Measurements from ENCODE around the gene BSN. TPM values are rescaled to one million over a fixed set of nuclear protein-coding genes. Genes with fewer than 3 reads are reported as not detected.

The BSN gene
- total RNA-seq, 1 experiment from 2014 or later = 0.87 TPM

DNA sequence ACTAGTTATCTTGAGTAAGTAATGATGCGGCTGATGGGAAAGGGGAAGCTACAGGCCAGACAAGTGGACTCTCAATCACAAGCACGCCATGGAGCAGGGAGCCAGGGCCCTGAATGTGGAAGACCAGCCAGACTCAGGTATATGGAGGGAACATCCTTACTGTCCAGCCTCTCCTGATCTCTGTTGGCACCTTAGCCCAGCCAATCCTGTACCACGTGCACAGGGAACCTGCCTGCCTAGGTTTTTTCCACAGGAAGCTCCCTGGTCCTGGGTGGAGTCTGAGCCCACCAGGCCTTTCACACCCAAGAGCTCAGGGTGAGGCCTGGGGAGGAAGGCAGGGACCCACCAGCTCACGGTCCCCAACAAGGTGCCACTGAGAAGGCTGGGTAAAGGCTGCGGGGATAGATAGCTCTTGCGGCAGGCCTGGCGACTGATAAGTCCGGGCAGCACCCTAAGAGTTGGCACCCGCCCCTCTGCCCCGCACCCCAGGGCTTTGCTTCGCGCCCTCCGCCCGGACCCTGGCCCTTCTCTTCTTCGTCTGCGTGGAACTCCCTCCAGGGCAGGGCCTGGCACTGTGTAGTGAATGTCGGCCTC is 118.9 kb downstream of the BSN start:
- TSS peak; percentile 75 for BruUV-seq (replicated peaks)
- Histone ChIP-seq H3K4me3 (ENCODE audit: low read depth in 2 of 2, low read length in 2 of 2) (peak overlapping the region; percentile 54 to 85), H3K4me1 (ENCODE audit: control insufficient read depth, insufficient read depth, low read length) (peaks cover 11% of the 10 kb centered on the region), H3K27me3 (ENCODE audit: control insufficient read depth, insufficient read depth, low read length) (no peaks in the 10 kb centered on the region), H3K36me3 (ENCODE audit: control insufficient read depth, insufficient read depth, low read length) (peaks cover 4% of the 10 kb centered on the region), H3K9me3 (ENCODE audit: control insufficient read depth, insufficient read depth, low read depth, low read length) (no peaks in the 10 kb centered on the region), H3K27ac (ENCODE audit: low read length) (peak overlapping the region; percentile 94)
- CTCF ChIA-PET = interaction anchor here (3.2 kb wide), 1 partner anchor 133 kb away, joined by 30 read pairs; no protein-coding TSS in a partner anchor
- POLR2A ChIA-PET = no interaction called here
- in situ Hi-C loops (cut with HindIII; ENCODE audit: low pct_unique_long_range_greater_than_20kb, low sequenced_read_pairs) = no loop called here
- intact Hi-C loops (cut with micrococcal nuclease; ENCODE audit: unreplicated experiment) = no loop called here
- DNase-seq (ENCODE audit: low read depth, low spot score) (no peak), ATAC-seq (peak; percentile 9)
- TF ChIP-seq TCF7L2 (IDR thresholded peaks at IDR 0.05; ENCODE audit: low read depth, low read length) (no peak), POLR2AphosphoS5 (IDR thresholded peaks at IDR 0.05; ENCODE audit: low read depth, low read length) (no peak; the same call in 1 of the 2 replicates), SIN3A (IDR thresholded peaks at IDR 0.05; ENCODE audit: borderline replicate concordance, insufficient read depth, low read depth, low read length) (no peak)
- TF ChIP-seq, protein P1, sequence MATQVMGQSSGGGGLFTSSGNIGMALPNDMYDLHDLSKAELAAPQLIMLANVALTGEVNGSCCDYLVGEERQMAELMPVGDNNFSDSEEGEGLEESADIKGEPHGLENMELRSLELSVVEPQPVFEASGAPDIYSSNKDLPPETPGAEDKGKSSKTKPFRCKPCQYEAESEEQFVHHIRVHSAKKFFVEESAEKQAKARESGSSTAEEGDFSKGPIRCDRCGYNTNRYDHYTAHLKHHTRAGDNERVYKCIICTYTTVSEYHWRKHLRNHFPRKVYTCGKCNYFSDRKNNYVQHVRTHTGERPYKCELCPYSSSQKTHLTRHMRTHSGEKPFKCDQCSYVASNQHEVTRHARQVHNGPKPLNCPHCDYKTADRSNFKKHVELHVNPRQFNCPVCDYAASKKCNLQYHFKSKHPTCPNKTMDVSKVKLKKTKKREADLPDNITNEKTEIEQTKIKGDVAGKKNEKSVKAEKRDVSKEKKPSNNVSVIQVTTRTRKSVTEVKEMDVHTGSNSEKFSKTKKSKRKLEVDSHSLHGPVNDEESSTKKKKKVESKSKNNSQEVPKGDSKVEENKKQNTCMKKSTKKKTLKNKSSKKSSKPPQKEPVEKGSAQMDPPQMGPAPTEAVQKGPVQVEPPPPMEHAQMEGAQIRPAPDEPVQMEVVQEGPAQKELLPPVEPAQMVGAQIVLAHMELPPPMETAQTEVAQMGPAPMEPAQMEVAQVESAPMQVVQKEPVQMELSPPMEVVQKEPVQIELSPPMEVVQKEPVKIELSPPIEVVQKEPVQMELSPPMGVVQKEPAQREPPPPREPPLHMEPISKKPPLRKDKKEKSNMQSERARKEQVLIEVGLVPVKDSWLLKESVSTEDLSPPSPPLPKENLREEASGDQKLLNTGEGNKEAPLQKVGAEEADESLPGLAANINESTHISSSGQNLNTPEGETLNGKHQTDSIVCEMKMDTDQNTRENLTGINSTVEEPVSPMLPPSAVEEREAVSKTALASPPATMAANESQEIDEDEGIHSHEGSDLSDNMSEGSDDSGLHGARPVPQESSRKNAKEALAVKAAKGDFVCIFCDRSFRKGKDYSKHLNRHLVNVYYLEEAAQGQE (IDR thresholded peaks at IDR 0.05; ENCODE audit: insufficient read depth in 1 of 2, low read depth in 2 of 2, low read length in 1 of 2) = no peak
- TF ChIP-seq, protein P2, sequence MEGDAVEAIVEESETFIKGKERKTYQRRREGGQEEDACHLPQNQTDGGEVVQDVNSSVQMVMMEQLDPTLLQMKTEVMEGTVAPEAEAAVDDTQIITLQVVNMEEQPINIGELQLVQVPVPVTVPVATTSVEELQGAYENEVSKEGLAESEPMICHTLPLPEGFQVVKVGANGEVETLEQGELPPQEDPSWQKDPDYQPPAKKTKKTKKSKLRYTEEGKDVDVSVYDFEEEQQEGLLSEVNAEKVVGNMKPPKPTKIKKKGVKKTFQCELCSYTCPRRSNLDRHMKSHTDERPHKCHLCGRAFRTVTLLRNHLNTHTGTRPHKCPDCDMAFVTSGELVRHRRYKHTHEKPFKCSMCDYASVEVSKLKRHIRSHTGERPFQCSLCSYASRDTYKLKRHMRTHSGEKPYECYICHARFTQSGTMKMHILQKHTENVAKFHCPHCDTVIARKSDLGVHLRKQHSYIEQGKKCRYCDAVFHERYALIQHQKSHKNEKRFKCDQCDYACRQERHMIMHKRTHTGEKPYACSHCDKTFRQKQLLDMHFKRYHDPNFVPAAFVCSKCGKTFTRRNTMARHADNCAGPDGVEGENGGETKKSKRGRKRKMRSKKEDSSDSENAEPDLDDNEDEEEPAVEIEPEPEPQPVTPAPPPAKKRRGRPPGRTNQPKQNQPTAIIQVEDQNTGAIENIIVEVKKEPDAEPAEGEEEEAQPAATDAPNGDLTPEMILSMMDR (IDR thresholded peaks at IDR 0.05) = no peak

DNA sequence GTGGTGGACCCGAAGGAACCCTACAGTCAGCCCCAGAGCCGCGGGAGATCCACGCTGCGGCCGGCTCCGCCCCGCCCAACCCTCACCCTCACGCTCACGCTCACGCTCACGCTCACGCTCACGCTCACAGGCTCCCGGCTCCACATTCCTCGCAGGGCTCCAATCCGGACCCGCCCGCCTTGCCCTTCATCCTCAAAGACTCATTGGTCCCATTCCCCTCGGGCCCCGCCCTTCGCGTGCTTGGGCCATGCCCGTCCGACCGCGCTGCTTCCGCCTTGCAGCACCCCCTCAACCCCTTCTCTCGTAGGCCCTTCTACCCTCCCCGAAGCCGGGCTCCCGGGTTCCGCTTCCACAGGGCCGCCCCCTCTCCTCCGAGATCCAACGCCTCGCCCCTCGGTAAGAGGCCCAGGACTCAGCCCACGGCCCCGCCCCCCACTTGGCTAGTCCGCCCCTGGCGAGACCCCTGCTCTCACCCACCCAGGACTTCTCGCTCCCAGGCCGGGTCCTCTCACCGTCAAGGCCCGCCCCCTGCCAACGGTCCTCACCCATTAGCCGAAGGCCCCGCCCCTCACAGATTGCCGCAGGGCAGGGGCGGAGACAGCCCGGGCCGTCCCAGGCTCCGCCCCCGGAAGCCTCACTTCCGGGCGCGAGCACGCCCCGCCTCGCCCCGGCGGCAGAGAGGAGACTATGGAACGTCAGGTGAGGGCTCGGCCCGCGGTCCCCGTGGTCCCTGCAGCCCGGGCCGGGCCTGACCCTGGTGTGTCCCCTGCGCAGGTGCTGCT is 119.6 kb downstream of the BSN start, which contains the start of gene APEH:
Gene APEH (plus strand): TSS at position 637 of the 782 bp plus-strand sequence. CDS start 51 bp downstream, at position 688.
- Histone ChIP-seq H3K27me3 (ENCODE audit: control insufficient read depth, insufficient read depth, low read length) (no peaks in the 10 kb centered on the region), H3K4me1 (ENCODE audit: control insufficient read depth, insufficient read depth, low read length) (peaks cover 11% of the 10 kb centered on the region), H3K4me3 (ENCODE audit: low read depth in 2 of 2, low read length in 2 of 2) (peak within 1 kb of the TSS; percentile 54 to 85), H3K9me3 (ENCODE audit: control insufficient read depth, insufficient read depth, low read depth, low read length) (no peaks in the 10 kb centered on the region), H3K27ac (ENCODE audit: low read length) (peak within 1 kb of the TSS; percentile 94), H3K36me3 (ENCODE audit: control insufficient read depth, insufficient read depth, low read length) (peaks cover 4% of the 10 kb centered on the region)
- TF ChIP-seq POLR2AphosphoS5 (IDR thresholded peaks at IDR 0.05; ENCODE audit: low read depth, low read length) (peak; percentile 45; the same call in 1 of the 2 replicates), TCF7L2 (IDR thresholded peaks at IDR 0.05; ENCODE audit: low read depth, low read length) (peak; percentile 31; the same call in 1 of the 2 replicates), SIN3A (IDR thresholded peaks at IDR 0.05; ENCODE audit: borderline replicate concordance, insufficient read depth, low read depth, low read length) (no peak)
- TF ChIP-seq, protein P2 (IDR thresholded peaks at IDR 0.05) = no peak
- TF ChIP-seq, protein P1 (IDR thresholded peaks at IDR 0.05; ENCODE audit: insufficient read depth in 1 of 2, low read depth in 2 of 2, low read length in 1 of 2) = peak in 1 of 2 experiments; percentile 15; a peak in 1 of 4 replicates
- ATAC-seq = peak; percentile 91
- peak; percentile 67 for DNase-seq (ENCODE audit: low read depth, low spot score)
- CTCF ChIA-PET = interaction anchor here (3.2 kb wide), 1 partner anchor 134 kb away, joined by 30 read pairs; no protein-coding TSS in a partner anchor
- POLR2A ChIA-PET = no interaction called here
- BruUV-seq (replicated peaks) = no TSS peak
- intact Hi-C loops (cut with micrococcal nuclease; ENCODE audit: unreplicated experiment) = no loop called here
- in situ Hi-C loops (cut with HindIII; ENCODE audit: low pct_unique_long_range_greater_than_20kb, low sequenced_read_pairs) = no loop called here
